Fibroblast of lung (primary cell): ENCODE data around the gene WDR20.

Source experiments
- EZH2 ChIP-seq: IDR thresholded peaks from 2 replicates; pipeline ENCODE4 v1.5.1; 2012; ENCODE audit warnings: low read length, control low read depth, mild to moderate bottlenecking; ENCODE audit errors: missing control alignments
- TF ChIP-seq, protein P1 (sequence below), 2 donors: IDR thresholded peaks in 1 of 2; conservative IDR thresholded peaks in 1 of 2; 1 replicate in 1 of 2; 2 replicates in 1 of 2; pipeline ENCODE4 v1.5.1; 2011 to 2012; ENCODE audit warnings: low read length in 2 of 2, control low read depth in 1 of 2, inconsistent platforms in 1 of 2, low read depth in 1 of 2, mild to moderate bottlenecking in 1 of 2

GRCh38 chr14:102140750-102141145, 1.1 kb downstream of the WDR20 start:
- TF ChIP-seq, protein P1, sequence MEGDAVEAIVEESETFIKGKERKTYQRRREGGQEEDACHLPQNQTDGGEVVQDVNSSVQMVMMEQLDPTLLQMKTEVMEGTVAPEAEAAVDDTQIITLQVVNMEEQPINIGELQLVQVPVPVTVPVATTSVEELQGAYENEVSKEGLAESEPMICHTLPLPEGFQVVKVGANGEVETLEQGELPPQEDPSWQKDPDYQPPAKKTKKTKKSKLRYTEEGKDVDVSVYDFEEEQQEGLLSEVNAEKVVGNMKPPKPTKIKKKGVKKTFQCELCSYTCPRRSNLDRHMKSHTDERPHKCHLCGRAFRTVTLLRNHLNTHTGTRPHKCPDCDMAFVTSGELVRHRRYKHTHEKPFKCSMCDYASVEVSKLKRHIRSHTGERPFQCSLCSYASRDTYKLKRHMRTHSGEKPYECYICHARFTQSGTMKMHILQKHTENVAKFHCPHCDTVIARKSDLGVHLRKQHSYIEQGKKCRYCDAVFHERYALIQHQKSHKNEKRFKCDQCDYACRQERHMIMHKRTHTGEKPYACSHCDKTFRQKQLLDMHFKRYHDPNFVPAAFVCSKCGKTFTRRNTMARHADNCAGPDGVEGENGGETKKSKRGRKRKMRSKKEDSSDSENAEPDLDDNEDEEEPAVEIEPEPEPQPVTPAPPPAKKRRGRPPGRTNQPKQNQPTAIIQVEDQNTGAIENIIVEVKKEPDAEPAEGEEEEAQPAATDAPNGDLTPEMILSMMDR (conservative IDR thresholded peaks at IDR 0.05 in 1 of 2, IDR thresholded peaks at IDR 0.05 in 1 of 2; ENCODE audit: low read depth in 1 of 2, low read length in 2 of 2) = no peak
- no peak for TF ChIP-seq EZH2
